Measurements from ENCODE around the gene RLF. TPM values are rescaled to one million over a fixed set of nuclear protein-coding genes. Genes with fewer than 3 reads are reported as not detected.

The RLF gene
- total and polyA plus RNA-seq, 9 of the 15 experiments (the other 6 are each of a cell fraction or from before 2014, with no cell fraction given): 3.6 to 35.0 (median 21.2) TPM

GRCh38 chr1:40257688-40258444 lies 96.7 kb downstream of the RLF start, which contains the start of gene ZMPSTE24 (continued):
- TF ChIP-seq HINFP (tag; conservative IDR thresholded peaks at IDR 0.05; ENCODE audit: low read depth): no peak
- TF ChIP-seq HCFC1 (IDR thresholded peaks at IDR 0.05; ENCODE audit: low read depth, low read length): peak; percentile 86; the same call in 1 of the 2 replicates
- TF ChIP-seq BACH1 (tag; IDR thresholded peaks at IDR 0.05): no peak
- peak; percentile 28; the same call in 1 of the 2 replicates for TF ChIP-seq E2F4 (CRISPR knock-in tag; IDR thresholded peaks at IDR 0.05; ENCODE audit: low read depth)
- TF ChIP-seq NR3C1 (CRISPR knock-in tag; IDR thresholded peaks at IDR 0.05): no peak
- TF ChIP-seq MED1 (CRISPR knock-in tag; IDR thresholded peaks at IDR 0.05; ENCODE audit: borderline replicate concordance): no peak
- TF ChIP-seq THRA (IDR thresholded peaks at IDR 0.05): no peak
- TF ChIP-seq CREBBP (IDR thresholded peaks at IDR 0.05; ENCODE audit: low read depth, low read length): no peak
- TF ChIP-seq PHB2 (IDR thresholded peaks at IDR 0.05; ENCODE audit: low read depth): no peak
- peak; percentile 70 for TF ChIP-seq CC2D1A (IDR thresholded peaks at IDR 0.05)
- TF ChIP-seq RBM17 (IDR thresholded peaks at IDR 0.05; ENCODE audit: borderline replicate concordance, low read depth, low read length): no peak
- TF ChIP-seq SNIP1 (IDR thresholded peaks at IDR 0.05; ENCODE audit: low read depth): peak; percentile 75
- TF ChIP-seq ZNF511 (CRISPR knock-in tag; IDR thresholded peaks at IDR 0.05): peak; percentile 65; the same call in 1 of the 2 replicates
- no peak for TF ChIP-seq NCOA2 (IDR thresholded peaks at IDR 0.05; ENCODE audit: partially characterized antibody in 2 of 2)
- TF ChIP-seq ELF2 (CRISPR knock-in tag; IDR thresholded peaks at IDR 0.05): peak; percentile 89
- no peak; the same call in 1 of the 2 replicates for TF ChIP-seq CREB3 (tag; conservative IDR thresholded peaks at IDR 0.05; ENCODE audit: low read depth)
- 0 out of 2 replicates have a peak, but pooled peaks have one; percentile 30 for TF ChIP-seq ZNF23 (CRISPR knock-in tag; IDR thresholded peaks at IDR 0.05)
- no peak for TF ChIP-seq ZNF717 (CRISPR knock-in tag; IDR thresholded peaks at IDR 0.05)
- peak; percentile 79 for TF ChIP-seq GTF2A2 (tag; IDR thresholded peaks at IDR 0.05)
- peak; percentile 87 for TF ChIP-seq ZNF431 (CRISPR knock-in tag; IDR thresholded peaks at IDR 0.05)
- TF ChIP-seq MAFK (IDR thresholded peaks at IDR 0.05; ENCODE audit: low read length): peak; percentile 53; the same call in 1 of the 2 replicates
- TF ChIP-seq MIER1 (IDR thresholded peaks at IDR 0.05; ENCODE audit: low read depth): peak; percentile 77; the same call in 1 of the 2 replicates
- TF ChIP-seq MEIS2 (IDR thresholded peaks at IDR 0.05; ENCODE audit: partially characterized antibody): peak; percentile 54
- TF ChIP-seq STAT5B (CRISPR knock-in tag; IDR thresholded peaks at IDR 0.05): no peak
- TF ChIP-seq PRMT5 (CRISPR knock-in tag; IDR thresholded peaks at IDR 0.05): no peak
